GM13977 (cell line): ENCODE measurements around the gene NDP.

Experiments used
- DNase-seq: peaks from one replicate; pipeline ENCODE4 v3.0.0; 2012; ENCODE audit warnings: low spot score
- CTCF ChIP-seq: IDR thresholded peaks from 2 replicates; pipeline ENCODE4 v1.5.1; 2012; ENCODE audit warnings: mild to moderate bottlenecking, control low read depth; ENCODE audit not compliant: insufficient read depth; ENCODE audit errors: extremely low read depth, missing control alignments
- in situ Hi-C: fragments of 300-500 bp; cut with MboI; formaldehyde crosslinking; loops from one replicate; pipeline ENCODE4 v1.12.0; 2022; ENCODE audit warnings: low sequenced_read_pairs, low pct_unique_long_range_greater_than_20kb, mixed read lengths, inconsistent platforms; ENCODE audit not compliant: unreplicated experiment

The NDP gene

GRCh38 chrX:43998374-43998773 lies 25.2 kb upstream of the NDP start:
- no peak for TF ChIP-seq CTCF
- in situ Hi-C loops, result no loop called here
- no peak for DNase-seq

GRCh38 chrX:43996491-43996890 lies 23.3 kb upstream of the NDP start:
- in situ Hi-C loops, result no loop called here
- no peak for DNase-seq
- no peak for TF ChIP-seq CTCF

GRCh38 chrX:43986083-43986482 lies 12.9 kb upstream of the NDP start:
- no peak for TF ChIP-seq CTCF
- in situ Hi-C loops, result no loop called here
- no peak for DNase-seq

- DNase-seq, result no peak
- TF ChIP-seq CTCF, result no peak
- in situ Hi-C loops, result no loop called here
Observed at GRCh38 chrX:43985511-43985910, 12.3 kb upstream of the NDP start.

GRCh38 chrX:43978226-43978625 lies 5.0 kb upstream of the NDP start:
- TF ChIP-seq CTCF, result no peak
- DNase-seq, result no peak
- in situ Hi-C loops, result no loop called here

GRCh38 chrX:43976205-43976604 lies 3.0 kb upstream of the NDP start:
- no peak for TF ChIP-seq CTCF
- in situ Hi-C loops, result no loop called here
- DNase-seq, result no peak

GRCh38 chrX:43975796-43976195 lies 2.6 kb upstream of the NDP start:
- no peak for TF ChIP-seq CTCF
- in situ Hi-C loops, result no loop called here
- no peak for DNase-seq
